Activated B cell treated with CpG ODN at 0.5 μM for 24 hours (primary cell): Measurements from ENCODE around the gene BMERB1. TPM values are rescaled to one million over a fixed set of nuclear protein-coding genes. Genes with fewer than 3 reads are reported as not detected.
A peak's percentile ranks its signal among the peaks of the same experiment; 100 is the strongest.

Experiments used
- ATAC-seq: fragments of 200-7000 bp; cut with Tn5 transposase; one replicate; pipeline ENCODE4 v1.10.0; 2021; ENCODE audit warnings: low read depth, mild to moderate bottlenecking, moderate library complexity
- CTCF ChIA-PET: fragments of 350-600 bp; sonication (Branson Sonifier 250); formaldehyde crosslinking; loops from one replicate; lab custom pipeline; 2021; ENCODE audit warnings: antibody characterized with exemption; lab: Charles Lee
- POLR2A ChIA-PET: fragments of 350-600 bp; sonication (Branson Sonifier 250); formaldehyde crosslinking; loops from one replicate; lab custom pipeline; 2021; ENCODE audit warnings: antibody characterized with exemption; lab: Charles Lee
- DNase-seq: peaks from one replicate; pipeline ENCODE4 v3.0.0; 2022
- H3K27ac Mint-ChIP-seq: one replicate; pipeline ENCODE4 v1.8.0; 2020; ENCODE audit warnings: mixed read lengths
- H3K27me3 Mint-ChIP-seq: one replicate; pipeline ENCODE4 v1.8.0; 2021; ENCODE audit warnings: mixed read lengths
- H3K36me3 Mint-ChIP-seq: one replicate; pipeline ENCODE4 v1.8.0; 2021; ENCODE audit warnings: low read depth, mixed read lengths
- H3K4me1 Mint-ChIP-seq: one replicate; pipeline ENCODE4 v1.8.0; 2021; ENCODE audit warnings: mixed read lengths
- H3K4me3 Mint-ChIP-seq: one replicate; pipeline ENCODE4 v1.8.0; 2020; ENCODE audit warnings: mild to moderate bottlenecking, mixed read lengths
- H3K9me3 Mint-ChIP-seq: one replicate; pipeline ENCODE4 v1.8.0; 2020; ENCODE audit warnings: mixed read lengths
- intact Hi-C: fragments of 100-400 bp; cut with micrococcal nuclease; formaldehyde crosslinking; loops from one replicate; pipeline ENCODE4 v1.15.1; 2024
- total RNA-seq: library from RNA; stranded (reverse); gene quantifications from 2 replicates; pipeline ENCODE4 v1.2.3, GENCODE V29; 2022
- TF ChIP-seq, protein P1 (sequence below): fragments of 200-600 bp; IDR thresholded peaks from one replicate; pipeline ENCODE4 v1.8.0; 2022; ENCODE audit warnings: antibody characterized with exemption, mild to moderate bottlenecking

Gene BMERB1
- total RNA-seq, 1 donor from 2014 or later: 7.1 TPM

DNA sequence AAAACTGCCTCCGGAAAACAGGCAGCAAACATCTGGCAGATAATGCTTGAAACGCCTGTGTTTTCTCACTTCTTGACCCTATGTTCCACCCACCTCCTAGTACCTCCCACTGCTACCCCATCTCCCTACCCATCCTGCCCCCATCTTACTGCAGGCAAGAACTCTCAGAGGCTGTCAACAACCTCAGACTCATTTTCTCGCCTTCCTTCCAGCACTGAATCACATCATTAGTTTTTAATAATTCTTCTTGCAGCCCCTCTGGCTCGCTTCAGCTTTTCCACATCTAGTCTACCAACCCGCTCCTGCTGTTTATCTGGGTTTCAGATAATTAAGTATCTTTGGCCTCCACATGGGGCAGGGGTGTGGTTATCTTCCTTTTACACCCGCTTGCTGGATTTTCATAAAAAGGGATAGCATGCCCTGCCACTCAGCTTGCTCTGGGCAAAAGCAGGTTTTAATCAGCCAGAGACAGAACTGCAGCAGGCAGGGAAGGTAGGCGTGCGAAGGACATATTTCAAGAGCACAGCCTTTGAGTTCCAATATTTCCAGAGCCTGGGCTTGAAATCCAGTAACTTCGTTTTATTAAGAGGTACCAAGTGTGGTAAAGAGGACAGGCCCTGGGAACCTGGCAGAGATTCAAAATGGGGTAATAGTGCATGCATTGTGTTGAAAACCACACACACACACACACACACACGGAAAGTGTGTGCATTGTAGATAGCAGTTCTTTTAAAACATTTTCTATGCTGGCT lies 87.5 kb downstream of the BMERB1 start:
- TF ChIP-seq, protein P1, sequence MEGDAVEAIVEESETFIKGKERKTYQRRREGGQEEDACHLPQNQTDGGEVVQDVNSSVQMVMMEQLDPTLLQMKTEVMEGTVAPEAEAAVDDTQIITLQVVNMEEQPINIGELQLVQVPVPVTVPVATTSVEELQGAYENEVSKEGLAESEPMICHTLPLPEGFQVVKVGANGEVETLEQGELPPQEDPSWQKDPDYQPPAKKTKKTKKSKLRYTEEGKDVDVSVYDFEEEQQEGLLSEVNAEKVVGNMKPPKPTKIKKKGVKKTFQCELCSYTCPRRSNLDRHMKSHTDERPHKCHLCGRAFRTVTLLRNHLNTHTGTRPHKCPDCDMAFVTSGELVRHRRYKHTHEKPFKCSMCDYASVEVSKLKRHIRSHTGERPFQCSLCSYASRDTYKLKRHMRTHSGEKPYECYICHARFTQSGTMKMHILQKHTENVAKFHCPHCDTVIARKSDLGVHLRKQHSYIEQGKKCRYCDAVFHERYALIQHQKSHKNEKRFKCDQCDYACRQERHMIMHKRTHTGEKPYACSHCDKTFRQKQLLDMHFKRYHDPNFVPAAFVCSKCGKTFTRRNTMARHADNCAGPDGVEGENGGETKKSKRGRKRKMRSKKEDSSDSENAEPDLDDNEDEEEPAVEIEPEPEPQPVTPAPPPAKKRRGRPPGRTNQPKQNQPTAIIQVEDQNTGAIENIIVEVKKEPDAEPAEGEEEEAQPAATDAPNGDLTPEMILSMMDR: no peak
- intact Hi-C loops: no loop called here
- no peak overlapping the region for H3K27ac Mint-ChIP-seq

DNA sequence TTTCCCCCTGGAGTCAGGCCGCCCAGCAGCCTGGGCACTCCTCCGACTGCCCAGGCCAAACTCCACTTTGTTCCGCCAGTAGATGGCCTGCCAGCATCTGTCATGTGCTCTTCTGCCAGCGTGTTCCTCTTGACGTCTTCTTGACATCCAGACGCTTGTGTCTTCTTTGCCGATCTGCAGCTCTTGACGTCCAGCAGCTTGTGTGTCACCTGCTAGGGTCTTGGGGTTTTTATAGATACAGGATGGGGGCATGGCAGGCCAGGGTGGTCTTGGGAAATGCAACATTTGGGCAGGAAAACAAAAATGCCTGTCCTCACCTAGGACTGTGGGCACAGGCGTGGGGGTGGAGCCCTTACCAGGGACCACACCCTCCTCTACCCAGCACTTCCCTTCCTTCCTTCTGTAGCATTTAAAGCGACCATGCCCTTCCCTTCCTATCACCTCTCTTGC lies 88.7 kb downstream of the BMERB1 start:
- Mint-ChIP-seq H3K9me3 (no peaks in the 10 kb centered on the region), H3K27ac (no peak overlapping the region), H3K4me3 (peak overlapping the region; percentile 66), H3K4me1 (peaks cover 10% of the 10 kb centered on the region), H3K27me3 (no peaks in the 10 kb centered on the region), H3K36me3 (no peaks in the 10 kb centered on the region)
- TF ChIP-seq, protein P1: no peak
- intact Hi-C loops: no loop called here
- ChIA-PET POLR2A (no interaction called here), CTCF (no interaction called here)
- ATAC-seq: peak; percentile 14
- no peak for DNase-seq

More for the DNA sequence above, 87.5 kb downstream of the BMERB1 start:
- Mint-ChIP-seq H3K9me3 (no peaks in the 10 kb centered on the region), H3K4me1 (peaks cover 10% of the 10 kb centered on the region), H3K36me3 (no peaks in the 10 kb centered on the region), H3K27me3 (no peaks in the 10 kb centered on the region), H3K4me3 (no peak overlapping the region)
- ChIA-PET CTCF (no interaction called here), POLR2A (no interaction called here)
- no peak for ATAC-seq
- no peak for DNase-seq

DNA sequence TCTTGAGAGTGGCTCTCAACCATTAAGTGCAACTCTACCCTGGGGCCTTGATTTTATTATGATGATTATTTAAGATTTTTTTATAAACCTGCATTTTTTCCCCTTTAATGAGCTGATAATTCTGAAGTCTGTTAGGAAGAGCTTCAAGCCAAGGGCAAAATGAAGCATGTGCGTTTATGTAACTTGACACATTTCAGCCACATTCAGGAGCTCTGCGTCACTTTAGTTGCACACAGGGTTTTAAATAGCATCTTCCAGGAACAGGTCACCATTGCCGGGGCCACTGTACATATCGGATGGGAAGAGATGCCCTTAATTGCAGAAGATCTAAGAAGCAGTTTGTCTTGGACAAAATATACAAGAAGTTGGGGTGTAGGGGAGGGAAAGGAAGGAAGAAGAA lies 89.6 kb downstream of the BMERB1 start:
- ChIA-PET CTCF (no interaction called here), POLR2A (no interaction called here)
- ATAC-seq (no peak), DNase-seq (no peak)
- Mint-ChIP-seq H3K36me3 (no peaks in the 10 kb centered on the region), H3K27me3 (no peaks in the 10 kb centered on the region), H3K4me1 (peaks cover 10% of the 10 kb centered on the region), H3K4me3 (no peak overlapping the region), H3K9me3 (no peaks in the 10 kb centered on the region), H3K27ac (no peak overlapping the region)
- intact Hi-C loops: no loop called here
- TF ChIP-seq, protein P1: no peak

DNA sequence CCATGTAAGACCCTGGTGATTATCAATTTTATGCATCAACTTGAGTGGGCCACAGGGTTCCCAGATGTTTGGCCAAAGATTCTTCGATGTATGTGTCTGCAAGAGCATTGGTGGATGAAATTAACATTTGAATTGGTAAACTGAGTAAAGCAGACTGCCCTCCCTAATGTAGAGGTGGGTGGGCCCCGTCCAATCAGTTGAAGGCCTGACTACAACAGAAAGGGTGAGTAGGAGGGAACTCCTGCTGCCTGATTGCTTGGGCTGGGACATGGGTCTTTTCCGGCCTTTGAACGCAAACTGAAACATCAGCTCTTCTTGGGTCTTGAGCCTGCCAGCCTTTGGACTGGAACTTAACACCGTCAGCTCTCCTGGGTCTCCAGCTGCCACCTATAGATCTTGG lies 90.6 kb downstream of the BMERB1 start:
- Mint-ChIP-seq H3K9me3 (no peaks in the 10 kb centered on the region), H3K4me3 (no peak overlapping the region), H3K4me1 (peaks cover 10% of the 10 kb centered on the region), H3K36me3 (no peaks in the 10 kb centered on the region), H3K27me3 (no peaks in the 10 kb centered on the region), H3K27ac (no peak overlapping the region)
- POLR2A ChIA-PET: no interaction called here
- CTCF ChIA-PET: no interaction called here
- intact Hi-C loops: no loop called here
- TF ChIP-seq, protein P1: no peak
- ATAC-seq (no peak), DNase-seq (no peak)

DNA sequence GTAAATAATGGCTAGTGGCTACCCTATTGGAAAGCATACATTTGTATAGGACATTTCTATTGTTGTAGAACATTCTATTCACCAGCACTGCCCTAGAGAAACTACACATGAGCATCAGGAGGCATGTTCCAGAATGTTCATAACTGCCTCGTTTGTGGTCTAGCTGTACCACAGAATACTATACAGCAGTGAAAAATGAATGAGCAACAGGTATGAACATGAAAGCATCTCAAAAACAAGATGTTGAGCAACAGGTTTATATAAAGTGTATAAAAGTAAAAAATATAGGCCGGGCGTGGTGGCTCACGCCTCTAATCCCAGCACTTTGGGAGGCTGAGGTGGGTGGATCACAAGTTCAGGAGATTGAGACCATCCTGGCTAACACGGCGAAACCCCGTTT lies 91.7 kb downstream of the BMERB1 start:
- no peak overlapping the region for H3K27ac Mint-ChIP-seq
- TF ChIP-seq, protein P1: no peak
- no peak for DNase-seq
- H3K4me1 Mint-ChIP-seq: peaks cover 10% of the 10 kb centered on the region
- no peak for ATAC-seq
- ChIA-PET POLR2A (no interaction called here), CTCF (no interaction called here)
- H3K27me3 Mint-ChIP-seq: no peaks in the 10 kb centered on the region
- H3K9me3 Mint-ChIP-seq: no peaks in the 10 kb centered on the region
- intact Hi-C loops: no loop called here
- H3K36me3 Mint-ChIP-seq: no peaks in the 10 kb centered on the region
- H3K4me3 Mint-ChIP-seq: no peak overlapping the region
